T-helper 2 cell (primary cell): ENCODE results near the gene SNAPC5.

Experiments
- DNase-seq, 5 experiments: peaks; one replicate each; pipeline versions ENCODE4 v3.0.0 to v3.0.0-alpha.2; 2012 to 2022

Gene SNAPC5

GRCh38 chr15:66454143-66454542, 43.4 kb downstream of the SNAPC5 start:
- no peak for DNase-seq

GRCh38 chr15:66452971-66453580, 44.5 kb downstream of the SNAPC5 start:
- no peak for DNase-seq

GRCh38 chr15:66452420-66452819, 45.1 kb downstream of the SNAPC5 start:
- no peak for DNase-seq
